OCI-LY7 (cell line): ENCODE measurements around the gene MKI67.
A peak's percentile ranks its signal among the peaks of the same experiment; 100 is the strongest.

Experiments used
- EZH2phosphoT487 ChIP-seq: fragments of 200-600 bp; sonication (generic); IDR thresholded peaks from 2 replicates; pipeline ENCODE4 v1.6.1; 2018; ENCODE audit warnings: low read depth, borderline replicate concordance, mild to moderate bottlenecking, mixed run types, antibody characterized with exemption, low read length, moderate library complexity, mixed read lengths
- TF ChIP-seq, protein P1 (sequence below): fragments of 200-600 bp; sonication (generic); conservative IDR thresholded peaks from 2 replicates; pipeline ENCODE4 v1.5.1; 2014; ENCODE audit warnings: mild to moderate bottlenecking, antibody characterized with exemption, low read length, moderate library complexity, mixed read lengths

DNA sequence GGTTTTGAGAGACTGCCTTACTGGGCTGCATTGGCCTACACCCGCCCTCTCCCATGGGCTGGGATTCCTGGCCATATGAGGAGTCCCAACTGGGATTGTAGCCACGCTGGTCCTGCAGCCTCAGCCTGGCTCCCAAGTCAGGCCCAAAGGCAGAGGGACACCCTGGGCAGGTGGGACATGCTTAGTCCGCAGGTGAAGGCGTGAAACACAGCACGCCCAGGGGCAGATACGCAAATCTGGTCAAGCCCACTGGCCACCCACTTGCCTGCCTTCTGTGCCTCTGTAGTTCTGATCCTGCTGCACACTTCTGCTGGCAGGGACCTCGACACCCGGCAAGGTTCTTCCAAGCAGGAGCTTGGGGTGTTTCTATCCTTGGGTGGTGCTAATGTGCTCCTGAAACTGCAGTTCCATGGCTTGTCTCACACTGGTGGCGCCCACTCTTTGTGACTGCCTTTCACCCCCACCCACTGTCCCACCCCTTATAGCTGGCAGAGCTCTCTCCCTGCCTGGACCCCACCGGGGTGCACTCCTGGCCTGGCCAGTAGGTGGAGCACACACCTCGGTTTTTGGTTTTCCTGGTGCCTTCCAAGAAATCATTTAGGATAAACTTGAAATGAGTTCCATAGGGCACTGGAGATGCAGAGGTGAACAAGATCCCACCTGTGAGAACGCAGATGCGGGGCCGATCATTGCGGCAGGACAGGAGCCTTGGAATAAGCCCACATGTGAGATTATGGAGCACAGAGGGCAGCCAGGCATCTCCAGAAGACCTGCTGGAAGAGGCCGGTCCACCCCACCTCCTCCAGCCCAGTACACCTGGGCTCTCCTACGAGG, 47.9 kb downstream of the MKI67 start:
- TF ChIP-seq, protein P1, sequence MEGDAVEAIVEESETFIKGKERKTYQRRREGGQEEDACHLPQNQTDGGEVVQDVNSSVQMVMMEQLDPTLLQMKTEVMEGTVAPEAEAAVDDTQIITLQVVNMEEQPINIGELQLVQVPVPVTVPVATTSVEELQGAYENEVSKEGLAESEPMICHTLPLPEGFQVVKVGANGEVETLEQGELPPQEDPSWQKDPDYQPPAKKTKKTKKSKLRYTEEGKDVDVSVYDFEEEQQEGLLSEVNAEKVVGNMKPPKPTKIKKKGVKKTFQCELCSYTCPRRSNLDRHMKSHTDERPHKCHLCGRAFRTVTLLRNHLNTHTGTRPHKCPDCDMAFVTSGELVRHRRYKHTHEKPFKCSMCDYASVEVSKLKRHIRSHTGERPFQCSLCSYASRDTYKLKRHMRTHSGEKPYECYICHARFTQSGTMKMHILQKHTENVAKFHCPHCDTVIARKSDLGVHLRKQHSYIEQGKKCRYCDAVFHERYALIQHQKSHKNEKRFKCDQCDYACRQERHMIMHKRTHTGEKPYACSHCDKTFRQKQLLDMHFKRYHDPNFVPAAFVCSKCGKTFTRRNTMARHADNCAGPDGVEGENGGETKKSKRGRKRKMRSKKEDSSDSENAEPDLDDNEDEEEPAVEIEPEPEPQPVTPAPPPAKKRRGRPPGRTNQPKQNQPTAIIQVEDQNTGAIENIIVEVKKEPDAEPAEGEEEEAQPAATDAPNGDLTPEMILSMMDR: peak; percentile 86
- no peak for TF ChIP-seq EZH2phosphoT487
